NB4 (cell line): ENCODE data around the gene EDEM3.

ENCODE experiments used
- MAX ChIP-seq: IDR thresholded peaks from 2 replicates; pipeline ENCODE4 v1.6.1; 2011; ENCODE audit warnings: low read depth, low read length
- MYC ChIP-seq: IDR thresholded peaks from 2 replicates; pipeline ENCODE4 v1.6.1; 2011; ENCODE audit warnings: low read depth, low read length
- POLR2A ChIP-seq: IDR thresholded peaks from 2 replicates; pipeline ENCODE4 v1.6.1; 2011; ENCODE audit warnings: mild to moderate bottlenecking; ENCODE audit not compliant: insufficient read length; ENCODE audit errors: extremely low read depth
- TF ChIP-seq, protein P1 (sequence below): IDR thresholded peaks from one replicate; pipeline ENCODE4 v1.5.1; 2012; ENCODE audit warnings: low read depth, low read length

GRCh38 chr1:184770181-184770979 is 15.7 kb upstream of the EDEM3 start:
- TF ChIP-seq, protein P1, sequence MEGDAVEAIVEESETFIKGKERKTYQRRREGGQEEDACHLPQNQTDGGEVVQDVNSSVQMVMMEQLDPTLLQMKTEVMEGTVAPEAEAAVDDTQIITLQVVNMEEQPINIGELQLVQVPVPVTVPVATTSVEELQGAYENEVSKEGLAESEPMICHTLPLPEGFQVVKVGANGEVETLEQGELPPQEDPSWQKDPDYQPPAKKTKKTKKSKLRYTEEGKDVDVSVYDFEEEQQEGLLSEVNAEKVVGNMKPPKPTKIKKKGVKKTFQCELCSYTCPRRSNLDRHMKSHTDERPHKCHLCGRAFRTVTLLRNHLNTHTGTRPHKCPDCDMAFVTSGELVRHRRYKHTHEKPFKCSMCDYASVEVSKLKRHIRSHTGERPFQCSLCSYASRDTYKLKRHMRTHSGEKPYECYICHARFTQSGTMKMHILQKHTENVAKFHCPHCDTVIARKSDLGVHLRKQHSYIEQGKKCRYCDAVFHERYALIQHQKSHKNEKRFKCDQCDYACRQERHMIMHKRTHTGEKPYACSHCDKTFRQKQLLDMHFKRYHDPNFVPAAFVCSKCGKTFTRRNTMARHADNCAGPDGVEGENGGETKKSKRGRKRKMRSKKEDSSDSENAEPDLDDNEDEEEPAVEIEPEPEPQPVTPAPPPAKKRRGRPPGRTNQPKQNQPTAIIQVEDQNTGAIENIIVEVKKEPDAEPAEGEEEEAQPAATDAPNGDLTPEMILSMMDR, result no peak
- no peak for TF ChIP-seq POLR2A
- no peak for TF ChIP-seq MAX
- TF ChIP-seq MYC, result no peak
